ENCODE data around the gene LHX6.

DNA sequence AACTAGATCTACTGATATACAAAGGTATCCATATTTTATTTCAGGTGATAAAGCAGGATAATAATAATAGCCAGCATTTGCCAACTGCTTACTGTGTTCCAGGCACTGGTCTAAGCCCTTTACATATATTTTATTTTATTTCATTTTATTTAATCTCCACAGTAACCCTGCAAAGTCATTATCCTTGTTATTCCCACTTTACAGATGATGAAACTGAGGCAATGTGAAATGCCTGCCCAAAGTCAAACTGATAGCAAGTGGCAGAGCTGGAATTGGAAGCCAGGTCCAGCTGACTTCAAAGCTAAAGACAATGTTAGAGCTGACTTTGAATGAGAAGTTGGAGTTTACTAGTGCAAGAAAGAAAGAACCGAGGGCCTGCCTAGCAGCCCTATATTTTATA is 44.2 kb downstream of the LHX6 start:
- TF ChIP-seq, protein P1, sequence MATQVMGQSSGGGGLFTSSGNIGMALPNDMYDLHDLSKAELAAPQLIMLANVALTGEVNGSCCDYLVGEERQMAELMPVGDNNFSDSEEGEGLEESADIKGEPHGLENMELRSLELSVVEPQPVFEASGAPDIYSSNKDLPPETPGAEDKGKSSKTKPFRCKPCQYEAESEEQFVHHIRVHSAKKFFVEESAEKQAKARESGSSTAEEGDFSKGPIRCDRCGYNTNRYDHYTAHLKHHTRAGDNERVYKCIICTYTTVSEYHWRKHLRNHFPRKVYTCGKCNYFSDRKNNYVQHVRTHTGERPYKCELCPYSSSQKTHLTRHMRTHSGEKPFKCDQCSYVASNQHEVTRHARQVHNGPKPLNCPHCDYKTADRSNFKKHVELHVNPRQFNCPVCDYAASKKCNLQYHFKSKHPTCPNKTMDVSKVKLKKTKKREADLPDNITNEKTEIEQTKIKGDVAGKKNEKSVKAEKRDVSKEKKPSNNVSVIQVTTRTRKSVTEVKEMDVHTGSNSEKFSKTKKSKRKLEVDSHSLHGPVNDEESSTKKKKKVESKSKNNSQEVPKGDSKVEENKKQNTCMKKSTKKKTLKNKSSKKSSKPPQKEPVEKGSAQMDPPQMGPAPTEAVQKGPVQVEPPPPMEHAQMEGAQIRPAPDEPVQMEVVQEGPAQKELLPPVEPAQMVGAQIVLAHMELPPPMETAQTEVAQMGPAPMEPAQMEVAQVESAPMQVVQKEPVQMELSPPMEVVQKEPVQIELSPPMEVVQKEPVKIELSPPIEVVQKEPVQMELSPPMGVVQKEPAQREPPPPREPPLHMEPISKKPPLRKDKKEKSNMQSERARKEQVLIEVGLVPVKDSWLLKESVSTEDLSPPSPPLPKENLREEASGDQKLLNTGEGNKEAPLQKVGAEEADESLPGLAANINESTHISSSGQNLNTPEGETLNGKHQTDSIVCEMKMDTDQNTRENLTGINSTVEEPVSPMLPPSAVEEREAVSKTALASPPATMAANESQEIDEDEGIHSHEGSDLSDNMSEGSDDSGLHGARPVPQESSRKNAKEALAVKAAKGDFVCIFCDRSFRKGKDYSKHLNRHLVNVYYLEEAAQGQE (IDR thresholded peaks at IDR 0.05; ENCODE audit: insufficient read depth in 1 of 2, low read depth in 2 of 2, low read length in 2 of 2) = no peak
- TF ChIP-seq TAF1 (IDR thresholded peaks at IDR 0.05; ENCODE audit: borderline replicate concordance, insufficient read depth, low read length) = no peak
- no peak for TF ChIP-seq POLR2AphosphoS5 (IDR thresholded peaks at IDR 0.05; ENCODE audit: low read depth, low read length)
- no peak for TF ChIP-seq SIN3A (IDR thresholded peaks at IDR 0.05; ENCODE audit: borderline replicate concordance, insufficient read depth, low read length)
- TF ChIP-seq FOXP2 (optimal IDR thresholded peaks at IDR 0.05; ENCODE audit: borderline replicate concordance, extremely low read depth, extremely low read length, insufficient read depth) = no peak

Measured in PFSK-1 (cell line).